Right renal cortex interstitium (tissue), 3 donors: ENCODE data around the gene THEMIS2. TPM values are rescaled to one million over a fixed set of nuclear protein-coding genes. Genes with fewer than 3 reads are reported as not detected.
"Not testable (repeated sequence)": the region's sequence is repeated elsewhere in the genome, so short reads cannot be mapped to it uniquely, and the experiment has no call there.

Source experiments
- DNase-seq, 3 donors: peaks; one replicate each; pipeline ENCODE4 v3.0.0-alpha.2; 2013; ENCODE audit warnings: low read depth in 3 of 3, low spot score in 2 of 3
- polyA plus RNA-seq, 3 donors: library from polyadenylated mRNA; unstranded; fragments of 120-200 nt; gene quantifications; one replicate each; pipeline ENCODE4 v1.2.1, GENCODE V29; 2013; ENCODE audit not compliant: insufficient read length in 3 of 3

The THEMIS2 gene
- polyA plus RNA-seq, 3 donors, result 2.7 to 3.3 (median 3.2) TPM

DNA sequence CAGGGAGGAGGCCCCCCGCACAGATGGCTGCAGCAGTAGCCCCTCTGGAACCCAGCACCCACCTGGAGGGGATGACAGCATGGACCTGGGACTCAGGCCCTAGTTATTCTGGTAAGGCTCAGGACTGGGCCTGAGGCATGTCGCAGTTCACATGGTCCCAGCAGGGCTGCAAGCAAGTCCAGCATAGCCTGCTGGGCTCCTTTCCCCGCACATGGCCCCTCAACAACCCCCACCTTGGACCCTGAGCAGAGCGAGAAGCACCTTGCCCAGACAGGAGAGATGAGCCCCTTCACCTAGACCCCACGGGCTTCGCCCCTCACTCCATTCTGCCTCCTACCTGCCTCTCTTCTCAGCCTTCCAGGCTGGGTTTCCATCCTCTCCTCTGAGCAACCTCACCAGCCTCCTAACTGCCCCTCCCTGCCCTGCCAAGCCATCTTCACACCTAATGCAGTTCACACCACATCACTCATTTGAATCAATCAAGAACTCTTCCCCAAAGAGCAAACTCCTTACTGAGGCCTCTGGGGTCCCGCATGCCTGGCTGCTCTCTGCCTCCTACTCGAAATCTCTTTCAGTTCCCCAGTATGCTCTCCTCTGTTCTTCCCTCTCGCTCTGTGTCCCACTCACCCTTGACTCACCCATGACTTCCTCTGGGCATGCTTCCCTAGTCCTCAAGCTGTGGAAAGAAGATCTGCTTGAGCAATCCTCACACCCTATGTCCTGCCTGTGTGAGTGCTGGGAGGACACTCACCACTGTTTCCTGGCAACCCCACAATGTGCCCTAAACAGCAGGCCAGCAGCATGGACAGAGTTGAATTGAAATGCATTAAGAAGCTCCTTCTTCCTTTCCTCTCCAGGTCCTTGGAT is 9.4 kb upstream of the THEMIS2 start:
- DNase-seq, result peak in 1 of 3 donors; percentile 29

DNA sequence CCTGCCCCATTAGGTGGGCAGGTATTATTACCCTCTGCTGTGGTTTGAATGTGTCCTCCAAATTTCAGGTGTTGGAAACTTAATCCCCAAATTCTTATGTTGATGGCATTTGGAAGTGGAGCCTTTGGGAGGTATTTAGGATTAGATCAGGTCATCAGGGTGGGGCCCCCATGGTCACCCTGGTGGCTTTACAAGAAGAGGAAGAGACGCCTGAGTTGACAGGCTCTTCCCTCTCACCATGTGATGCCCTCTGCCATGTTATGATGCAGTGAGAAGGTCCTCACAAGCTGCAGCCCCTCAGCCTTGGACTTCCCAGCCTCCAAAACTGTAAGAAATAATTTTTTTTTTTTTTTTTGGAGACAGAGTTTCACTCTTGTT is 8.8 kb upstream of the THEMIS2 start:
- DNase-seq, result no peak

DNA sequence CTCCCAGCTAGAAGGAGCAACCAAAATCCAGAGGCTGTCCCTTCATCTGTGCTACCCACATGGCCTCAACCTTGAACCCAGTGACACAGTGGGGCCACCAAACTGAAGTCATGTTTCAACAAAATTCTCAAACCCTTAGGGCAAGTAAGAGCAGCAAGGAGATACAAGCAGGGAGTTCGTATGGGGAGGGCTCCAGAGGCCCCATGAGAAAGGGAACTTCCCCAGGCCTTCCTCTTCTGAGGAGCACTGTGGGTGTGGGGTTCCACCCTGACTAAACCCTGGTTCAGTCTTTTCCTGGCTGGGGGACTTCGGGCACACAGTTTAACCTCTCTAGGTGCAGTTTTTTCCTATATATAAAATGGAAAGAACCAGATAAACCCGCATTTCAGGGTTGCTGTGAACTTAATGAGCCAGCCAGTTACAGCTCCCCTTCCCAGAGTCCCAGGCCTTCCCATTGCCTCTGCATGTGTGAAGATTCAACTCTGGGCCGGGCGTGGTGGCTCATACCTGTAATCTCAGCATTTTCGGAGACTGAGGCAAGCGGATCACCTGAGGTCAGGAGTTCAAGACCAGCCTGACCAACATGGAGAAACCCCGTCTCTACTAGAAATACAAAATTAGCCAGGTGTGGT is 8.0 kb upstream of the THEMIS2 start:
- DNase-seq, result no peak

DNA sequence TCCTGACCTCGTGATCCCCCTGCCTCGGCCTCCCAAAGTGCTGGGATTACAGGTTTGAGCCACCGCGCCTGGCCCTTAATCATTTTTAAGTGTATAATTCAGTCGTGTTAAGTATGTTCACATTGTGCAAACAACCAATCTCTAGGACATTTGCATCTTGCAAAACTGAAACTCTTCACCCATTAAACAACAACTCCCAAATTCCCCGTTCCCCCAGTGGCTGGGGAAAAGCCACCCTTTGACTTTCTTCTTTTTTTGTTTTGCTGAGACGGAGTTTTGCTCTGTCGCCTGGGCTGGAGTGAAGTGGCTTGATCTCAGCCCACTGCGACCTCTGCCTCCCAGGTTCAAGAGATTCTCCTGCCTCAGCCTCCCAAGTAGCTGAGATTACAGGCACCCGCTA is 6.5 kb upstream of the THEMIS2 start:
- DNase-seq, result no peak

DNA sequence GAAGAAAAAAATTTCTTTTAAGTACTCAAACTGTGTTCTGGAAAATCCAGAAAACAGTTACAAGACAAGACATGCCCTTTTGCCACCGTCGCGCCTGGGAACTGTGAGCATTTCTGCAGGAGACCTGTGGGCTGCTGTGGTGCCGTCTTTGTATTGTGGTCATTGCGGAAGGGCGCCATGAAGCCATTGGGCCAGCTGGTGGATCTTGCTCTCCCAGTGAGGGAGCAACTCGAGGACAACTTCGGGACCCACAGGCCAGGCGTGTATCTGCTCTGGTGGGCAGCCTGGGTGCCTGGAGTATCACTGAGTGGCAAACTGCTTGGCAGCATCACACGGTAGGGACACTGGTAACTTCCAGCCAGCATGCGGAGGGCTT is 3.8 kb upstream of the THEMIS2 start:
- DNase-seq, result no peak

DNA sequence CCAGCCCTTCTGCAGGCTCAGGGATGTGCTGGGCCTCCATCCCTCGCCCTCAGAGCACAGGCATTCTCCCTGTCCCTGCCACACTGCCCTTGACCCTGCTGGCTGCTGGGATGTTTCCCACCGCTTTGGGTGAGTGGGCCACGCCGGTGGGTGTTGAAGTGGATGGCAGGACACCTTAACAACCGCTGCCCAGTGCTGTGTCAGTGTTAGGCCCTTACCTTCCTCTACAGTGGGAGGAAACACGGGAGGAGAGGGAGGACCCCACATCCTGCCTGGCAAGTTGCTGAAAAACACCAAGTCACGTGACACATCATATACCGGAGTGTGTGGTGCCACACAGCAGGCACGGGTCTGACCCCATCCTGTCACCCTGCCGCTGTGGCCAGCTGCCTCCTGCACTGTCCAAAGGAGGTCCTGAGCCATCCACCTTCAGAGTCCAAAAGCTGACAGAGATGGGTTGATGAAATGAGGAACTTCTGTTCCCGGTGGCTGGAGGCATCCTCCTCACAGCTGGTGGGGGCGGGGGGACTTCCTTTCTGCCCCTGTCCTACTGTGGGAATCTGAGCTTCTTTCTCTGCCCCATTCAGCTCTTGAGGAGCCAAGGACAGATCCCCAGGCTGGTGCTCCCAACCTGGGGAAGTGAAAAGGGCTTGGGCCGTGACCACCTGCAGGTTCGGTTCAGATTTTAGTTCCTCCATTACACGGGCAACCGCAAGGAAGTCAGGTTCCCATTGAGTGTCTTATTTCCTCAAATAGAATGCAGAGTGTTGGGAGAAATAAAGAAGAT is 3.2 kb upstream of the THEMIS2 start:
- DNase-seq, result no peak

DNA sequence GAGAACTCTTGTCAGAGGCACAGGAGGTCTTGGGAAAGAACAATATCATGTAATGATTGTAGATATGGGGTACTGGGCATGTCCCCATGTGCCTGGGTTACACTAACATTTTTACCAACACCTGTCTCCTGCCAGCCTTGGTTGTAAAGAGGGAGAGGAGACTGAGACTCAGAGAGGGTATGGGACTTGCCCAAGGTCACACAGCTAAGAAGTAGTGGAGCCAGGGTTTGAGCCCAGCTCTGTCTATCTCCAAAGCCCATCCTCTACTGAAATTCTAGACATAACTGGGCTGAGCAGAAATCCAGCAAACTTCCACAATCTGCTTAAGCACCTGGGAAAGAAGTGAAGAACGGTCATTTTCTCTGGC is 2.6 kb upstream of the THEMIS2 start:
- no peak for DNase-seq

DNA sequence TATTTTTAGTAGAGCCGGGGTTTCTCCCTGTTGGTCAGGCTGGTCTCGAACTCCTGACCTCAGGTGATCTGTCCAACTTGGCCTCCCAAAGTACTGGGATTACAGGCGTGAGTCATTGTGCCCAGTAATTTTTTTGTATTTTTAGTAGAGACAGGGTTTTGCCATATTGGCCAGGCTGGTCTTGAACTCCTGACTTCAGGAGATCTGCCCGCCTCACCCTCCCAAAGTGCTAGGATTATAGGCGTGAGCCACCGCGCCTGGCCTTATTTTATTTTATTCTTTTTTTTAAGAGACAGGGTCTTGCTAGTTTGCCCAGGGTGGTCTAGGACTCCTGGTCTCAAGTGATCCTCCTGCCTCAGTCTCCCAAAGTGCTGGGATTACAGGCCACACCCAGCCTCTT is 1.3 kb upstream of the THEMIS2 start:
- DNase-seq, result not testable (repeated sequence)

DNA sequence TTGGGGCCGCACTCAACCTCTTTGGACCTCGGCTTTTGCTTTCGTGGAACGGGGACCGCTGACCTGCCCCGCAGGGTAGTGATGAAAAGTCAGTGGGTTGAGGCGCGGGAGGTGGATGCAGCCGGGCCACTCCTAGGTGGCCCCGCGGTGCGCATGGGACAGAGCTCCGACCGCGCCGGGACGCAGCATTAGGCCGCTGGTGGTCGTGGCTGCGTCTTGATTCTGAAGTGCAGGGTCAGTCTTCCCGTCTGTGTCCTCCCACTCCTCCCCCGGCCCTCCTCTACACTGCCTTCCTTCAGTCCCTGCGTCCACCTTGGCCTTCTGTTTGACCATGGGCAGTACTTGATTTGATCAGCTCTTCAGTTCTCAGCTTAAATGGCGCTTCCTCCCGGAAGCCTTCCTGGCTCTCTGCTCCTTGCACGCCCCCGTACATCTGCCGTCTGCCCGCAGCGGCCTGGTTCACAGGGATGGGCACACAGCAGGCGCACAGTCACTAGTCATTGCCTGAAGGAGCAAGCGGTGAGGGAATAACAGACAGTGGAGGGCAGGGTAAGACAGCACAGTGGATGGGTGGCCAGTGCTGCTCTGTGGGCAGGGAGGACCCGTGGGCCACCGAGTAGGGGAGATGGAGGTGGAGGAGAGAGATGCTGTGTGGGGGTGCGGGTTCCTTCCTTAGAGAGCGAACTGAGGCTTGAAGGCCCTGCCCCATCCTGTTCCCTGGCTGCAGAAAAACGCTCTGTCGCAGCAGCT is 633 bp downstream of the THEMIS2 start:
- no peak for DNase-seq

DNA sequence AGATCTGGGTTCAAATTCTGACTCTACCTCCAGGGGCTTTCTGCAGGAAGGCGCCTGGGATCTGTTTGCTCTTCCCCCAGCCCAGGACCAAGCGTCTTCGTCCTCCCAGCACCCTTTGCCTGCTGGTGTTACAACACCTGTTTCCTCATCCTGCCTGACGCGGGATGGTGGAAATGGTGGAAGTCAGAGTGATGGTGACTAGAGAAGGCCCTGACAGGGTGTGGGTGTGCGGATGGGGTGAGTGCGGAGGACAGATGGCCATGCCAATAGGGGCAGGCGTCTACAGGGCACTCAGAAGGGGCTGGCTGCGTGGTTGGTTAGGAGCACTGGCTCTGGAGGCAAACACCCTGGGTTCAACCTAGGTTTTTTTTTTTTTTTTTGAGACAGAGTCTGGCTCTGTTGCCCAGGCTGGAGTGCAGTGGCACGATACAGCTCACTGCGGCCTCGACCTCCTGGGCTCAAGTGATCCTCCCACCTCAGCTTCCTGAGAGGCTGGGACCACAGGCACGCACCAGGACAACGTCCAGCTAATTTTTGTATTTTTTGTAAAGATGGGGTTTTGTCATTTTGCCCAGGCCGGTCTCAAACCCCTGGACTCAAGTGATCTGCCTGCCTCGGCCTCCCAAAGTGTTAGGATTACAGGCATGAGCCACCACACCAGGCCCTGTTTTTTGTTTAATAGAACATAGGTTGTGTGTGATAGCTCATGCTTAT is 1.5 kb downstream of the THEMIS2 start:
- no peak for DNase-seq

DNA sequence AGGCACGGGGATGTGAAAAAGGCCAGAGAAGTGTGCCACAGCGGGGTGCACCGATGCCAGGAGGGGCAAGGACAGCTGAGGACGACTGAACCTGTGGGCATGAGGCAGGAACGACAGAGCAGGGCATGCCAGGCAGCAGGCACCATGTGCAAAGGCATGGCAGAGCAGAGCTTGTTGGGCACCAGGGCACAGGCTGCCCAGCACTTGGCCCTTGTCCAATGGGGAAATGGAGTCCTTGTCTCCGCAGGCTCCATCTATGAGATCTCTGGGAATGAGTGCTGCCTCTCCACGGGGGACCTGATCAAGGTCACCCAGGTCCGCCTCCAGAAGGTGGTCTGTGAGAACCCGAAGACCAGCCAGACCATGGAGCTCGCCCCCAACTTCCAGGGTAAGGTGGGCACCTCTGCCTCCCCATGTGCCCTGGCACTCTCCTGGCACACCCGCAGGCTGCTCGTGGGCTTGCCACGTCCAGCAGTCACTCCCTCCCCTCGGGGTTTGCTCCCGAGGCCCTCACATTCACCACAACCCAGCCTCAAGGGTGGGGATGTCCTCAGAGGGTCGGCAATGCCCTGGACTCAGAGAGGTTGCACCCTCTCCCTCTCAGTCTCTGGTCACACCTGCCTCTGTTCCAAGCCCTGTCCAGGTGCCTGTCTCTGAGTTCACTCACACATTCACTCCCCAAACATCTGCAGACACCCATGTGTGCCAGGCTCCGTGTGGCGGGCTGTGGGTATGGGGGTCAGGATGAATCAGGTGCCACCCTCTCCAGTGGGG is 4.2 kb downstream of the THEMIS2 start:
- DNase-seq, result no peak

DNA sequence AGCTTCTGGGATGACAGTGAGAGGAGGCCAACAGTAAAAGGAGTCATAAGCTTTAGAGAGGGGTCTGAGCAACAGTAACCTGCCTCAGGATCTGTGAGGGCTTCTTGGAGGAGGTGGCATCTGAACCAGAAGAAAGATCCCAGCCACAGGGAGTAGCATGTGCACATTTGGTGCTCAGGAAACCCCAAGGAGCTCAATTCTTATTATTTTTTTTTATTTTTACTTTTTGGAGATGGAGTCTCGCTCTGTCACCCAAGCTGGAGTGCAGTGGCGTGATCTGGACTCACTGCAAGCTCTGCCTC is 4.7 kb downstream of the THEMIS2 start:
- no peak for DNase-seq

DNA sequence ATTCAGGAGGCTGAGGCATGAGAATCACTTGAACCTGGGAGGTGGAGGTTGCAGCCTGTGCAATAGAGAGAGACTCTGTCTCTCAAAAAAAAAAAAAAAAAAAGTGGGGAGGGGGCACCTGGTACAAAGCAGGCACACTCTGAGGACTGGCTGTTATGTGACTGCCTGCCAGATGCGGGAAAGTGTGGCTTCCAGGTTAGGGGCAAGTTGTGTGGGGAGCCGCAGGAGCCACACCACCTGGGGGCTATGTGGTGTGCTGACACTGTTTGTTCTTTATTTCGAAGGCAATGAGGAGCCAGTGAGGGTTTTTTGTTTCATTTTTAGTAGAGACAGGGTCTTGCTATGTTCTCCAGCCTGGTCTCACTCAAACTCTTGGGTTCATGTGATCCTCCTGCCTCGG is 5.7 kb downstream of the THEMIS2 start:
- no peak for DNase-seq

DNA sequence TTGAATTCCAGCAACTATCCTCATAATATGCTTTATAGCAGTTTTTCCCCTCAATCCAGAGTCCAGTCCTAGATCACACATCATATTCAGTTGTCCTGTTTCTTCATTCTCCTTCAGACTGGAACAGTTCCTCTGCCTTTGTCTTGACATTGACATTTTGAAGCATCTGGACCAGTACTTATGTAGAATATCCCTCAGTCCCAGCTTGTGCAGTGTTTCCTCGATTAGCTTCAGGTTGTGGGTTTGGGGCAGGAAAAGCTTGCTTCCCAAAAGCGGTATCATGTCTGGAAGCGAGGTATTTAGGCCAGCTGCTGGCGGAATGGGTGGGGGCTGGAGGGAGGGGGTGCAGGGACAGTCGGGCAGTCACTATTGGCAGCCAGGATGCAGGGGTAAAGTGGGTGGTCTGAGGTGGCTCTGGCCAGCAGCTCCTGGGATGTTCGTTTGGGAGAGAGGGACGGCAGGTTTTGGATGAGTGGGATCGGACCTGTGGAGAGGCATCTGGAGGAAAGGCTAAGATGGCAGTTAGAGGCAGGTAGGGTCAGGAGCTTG is 6.5 kb downstream of the THEMIS2 start:
- DNase-seq, result no peak

DNA sequence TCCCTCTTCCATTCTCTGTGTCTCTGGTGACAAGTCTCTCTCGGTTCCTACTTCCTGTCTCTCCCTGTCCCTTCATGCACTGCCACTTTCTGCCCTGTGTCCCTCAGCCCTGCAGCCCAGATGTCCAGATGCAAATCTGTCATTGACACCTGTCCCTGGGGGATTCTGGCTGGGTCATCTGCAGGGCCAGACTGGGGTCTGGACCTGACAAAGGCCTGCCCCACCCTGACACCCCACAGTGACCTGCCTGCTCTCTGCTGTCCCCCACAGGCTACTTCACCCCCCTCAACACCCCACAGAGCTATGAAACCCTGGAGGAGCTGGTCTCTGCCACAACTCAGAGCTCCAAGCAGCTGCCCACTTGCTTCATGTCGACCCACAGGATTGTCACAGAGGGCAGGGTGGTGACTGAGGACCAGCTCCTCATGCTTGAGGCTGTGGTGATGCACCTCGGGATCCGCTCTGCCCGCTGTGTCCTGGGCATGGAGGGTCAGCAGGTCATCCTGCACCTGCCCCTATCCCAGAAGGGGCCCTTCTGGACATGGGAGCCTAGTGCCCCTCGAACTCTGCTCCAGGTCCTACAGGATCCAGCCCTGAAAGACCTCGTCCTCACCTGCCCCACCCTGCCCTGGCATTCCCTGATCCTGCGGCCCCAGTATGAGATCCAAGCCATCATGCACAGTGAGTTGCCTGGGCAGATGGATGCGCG is 7.2 kb downstream of the THEMIS2 start:
- no peak for DNase-seq

DNA sequence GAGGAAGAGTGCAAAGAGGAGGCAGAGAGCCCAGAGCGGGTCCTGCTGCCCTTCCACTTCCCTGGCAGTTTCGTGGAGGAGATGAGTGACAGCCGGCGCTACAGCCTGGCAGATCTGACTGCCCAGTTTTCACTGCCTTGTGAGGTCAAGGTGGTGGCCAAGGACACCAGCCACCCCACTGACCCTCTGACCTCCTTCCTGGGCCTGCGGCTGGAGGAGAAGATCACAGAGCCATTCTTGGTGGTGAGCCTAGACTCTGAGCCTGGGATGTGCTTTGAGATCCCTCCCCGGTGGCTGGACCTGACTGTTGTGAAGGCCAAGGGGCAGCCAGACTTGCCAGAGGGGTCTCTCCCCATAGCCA is 10.2 kb downstream of the THEMIS2 start:
- DNase-seq, result no peak

DNA sequence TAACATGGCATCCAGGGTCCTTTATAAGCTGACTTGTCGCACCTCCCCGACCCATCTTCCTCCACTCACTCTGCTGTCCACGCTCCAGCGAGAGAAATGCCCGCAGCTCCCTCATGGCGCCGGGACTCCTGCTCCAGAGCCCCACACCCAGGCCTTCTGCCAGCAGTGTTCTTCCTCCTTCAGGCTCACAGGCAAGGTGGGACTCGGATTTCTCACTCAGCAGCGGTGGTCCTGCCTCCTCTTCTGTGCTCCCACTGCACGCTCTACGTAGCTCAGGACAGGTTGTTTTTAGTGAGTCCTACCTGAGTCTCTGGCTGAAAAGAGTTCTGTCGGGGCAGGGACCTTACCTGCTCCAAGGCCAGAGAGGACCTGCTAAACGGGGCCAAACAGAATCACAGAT is 11.2 kb downstream of the THEMIS2 start:
- DNase-seq, result no peak

DNA sequence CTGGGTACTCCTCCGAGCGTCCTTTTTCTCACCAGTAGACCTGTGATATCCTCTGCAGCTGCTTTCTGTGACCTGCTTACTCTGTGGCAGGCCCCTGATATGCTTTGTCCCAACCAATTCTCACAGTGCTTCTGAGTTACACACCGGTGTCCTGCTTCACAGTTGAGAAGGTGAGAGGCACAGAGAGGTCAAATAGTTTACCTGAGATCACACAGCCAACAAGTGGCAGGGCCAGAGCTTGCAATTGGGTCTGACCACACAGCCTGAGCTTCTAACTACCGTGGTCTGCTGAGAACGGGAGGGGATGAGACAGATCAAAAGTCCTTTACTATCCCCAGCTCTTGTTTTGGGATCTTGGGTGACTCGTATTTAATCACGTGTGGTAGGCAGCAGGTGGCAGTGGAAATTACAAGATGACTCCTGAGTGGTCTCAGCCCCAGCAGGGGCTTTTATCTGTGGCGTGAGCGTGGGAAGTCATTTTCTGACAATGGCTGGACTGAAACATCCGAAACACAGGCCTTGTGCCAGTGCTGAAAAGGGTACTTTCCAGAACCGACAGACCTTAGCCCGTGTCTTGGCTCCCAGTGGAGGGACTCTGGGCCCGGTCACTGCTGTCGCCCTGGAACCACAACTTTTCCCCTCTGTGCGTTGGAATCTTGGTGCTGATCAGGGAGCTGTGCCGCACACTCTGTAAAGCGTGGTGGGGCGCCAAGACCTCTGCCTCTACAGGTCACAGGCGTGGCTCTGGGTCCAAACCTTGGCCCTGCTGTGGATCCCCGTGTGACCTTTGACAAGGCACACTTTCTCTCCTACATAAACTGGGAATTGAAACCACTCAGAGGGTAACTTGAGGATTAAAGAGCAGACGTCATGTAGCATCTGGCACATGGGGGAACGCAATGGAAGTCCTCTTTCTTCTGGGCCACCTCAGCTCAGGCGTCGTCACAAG is 11.9 kb downstream of the THEMIS2 start:
- no peak for DNase-seq
